SK-MEL-5 (cell line): Measurements from ENCODE around the gene INPP4A. TPM values are rescaled to one million over a fixed set of nuclear protein-coding genes. Genes with fewer than 3 reads are reported as not detected.
A peak's percentile ranks its signal among the peaks of the same experiment; 100 is the strongest.

Experiments
- DNase-seq: peaks from one replicate; pipeline ENCODE4 v3.0.0-alpha.2; 2016; ENCODE audit warnings: low read depth, low spot score
- in situ Hi-C: cut with HindIII; loops from 2 replicates; pipeline ENCODE4 v1.10.0; 2016; ENCODE audit warnings: low sequenced_read_pairs, high pct_unique_total_duplicates, low pct_unique_long_range_greater_than_20kb
- total RNA-seq: library from RNA; depleted of rRNA; stranded (reverse); fragments of >200 nt; shearing (Covaris generic); gene quantifications from 2 replicates; pipeline ENCODE4 v1.2.3, GENCODE V29; 2014

The INPP4A gene
- total RNA-seq, 1 experiment from 2014 or later = 10.9 TPM

- DNase-seq = peak; percentile 63
- in situ Hi-C loops = no loop called here
These were observed 157.0 kb downstream of the INPP4A start for GRCh38 chr2:98601532-98602132.

DNA sequence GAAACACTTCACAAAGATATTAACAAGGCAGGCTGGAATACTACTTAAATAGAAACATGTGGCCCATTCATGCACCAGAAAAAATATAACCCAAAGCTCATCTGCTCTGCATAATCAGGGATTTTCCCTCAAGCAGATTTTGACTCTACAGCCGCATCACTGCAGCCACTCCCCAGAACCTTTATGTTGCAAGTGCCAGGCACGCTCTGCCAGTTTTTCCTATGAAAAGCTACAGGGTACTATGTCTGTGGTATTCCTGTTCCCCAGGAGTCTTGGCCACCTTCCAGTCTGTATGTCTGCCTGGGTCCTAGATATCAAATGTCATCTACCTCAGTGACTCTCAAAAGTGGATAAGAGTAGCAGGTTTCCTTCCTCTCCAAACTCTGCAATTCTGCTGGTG lies 159.9 kb downstream of the INPP4A start:
- in situ Hi-C loops = no loop called here
- no peak for DNase-seq

- in situ Hi-C loops = no loop called here
These were observed 160.4 kb downstream of the INPP4A start for GRCh38 chr2:98605076-98605475.

GRCh38 chr2:98606431-98606830 lies 161.8 kb downstream of the INPP4A start:
- in situ Hi-C loops = no loop called here

More at GRCh38 chr2:98605076-98605475, 160.4 kb downstream of the INPP4A start:
- no peak for DNase-seq

DNA sequence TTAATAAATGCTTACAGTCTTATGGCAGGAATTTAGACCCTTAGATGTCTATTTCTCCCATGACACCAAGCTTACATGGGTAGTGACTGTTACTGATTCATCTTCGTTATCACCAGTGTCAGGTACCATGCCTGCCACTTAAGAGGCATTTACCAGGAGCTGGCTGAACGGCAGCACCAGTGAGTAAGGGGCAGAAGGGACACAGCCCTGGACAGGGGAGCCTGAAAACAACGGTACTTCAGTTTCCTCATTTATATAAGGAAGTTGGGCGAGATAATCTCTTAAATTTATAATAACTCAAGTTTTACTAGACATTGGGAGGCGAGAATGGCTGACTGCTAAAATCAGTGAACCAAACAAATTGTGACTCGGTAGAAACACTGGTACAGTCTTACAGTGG lies 162.4 kb downstream of the INPP4A start:
- in situ Hi-C loops = no loop called here
- no peak for DNase-seq

More at GRCh38 chr2:98606431-98606830, 161.8 kb downstream of the INPP4A start:
- DNase-seq = no peak

DNA sequence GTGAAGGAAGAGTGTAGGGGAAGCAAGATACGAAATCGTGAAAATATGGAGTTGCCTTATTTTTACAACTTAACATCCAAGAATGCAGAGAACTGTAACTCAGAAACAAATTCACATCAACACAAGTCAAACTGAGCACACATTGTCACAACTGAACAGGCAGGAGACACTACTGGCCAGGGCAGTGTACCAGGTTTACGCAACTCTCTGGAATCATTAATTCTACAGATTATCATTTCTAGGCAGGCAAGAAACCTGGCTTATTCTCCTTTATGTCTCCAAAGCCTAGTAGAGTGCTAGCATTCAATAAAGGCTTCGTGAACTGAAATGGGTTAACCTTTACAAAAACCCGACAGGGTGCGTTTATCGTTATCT lies 163.1 kb downstream of the INPP4A start:
- in situ Hi-C loops = no loop called here
- DNase-seq = no peak

- in situ Hi-C loops = no loop called here
These were observed 163.7 kb downstream of the INPP4A start, which contains the start of the genes COA5 and UNC50 for GRCh38 chr2:98608116-98608961. TSS of gene COA5 (minus strand) at chr2:98608512. CDS start at chr2:98608405, 107 bp downstream. TSS of gene UNC50 (plus strand) at chr2:98608589. CDS start at chr2:98609760, 1,171 bp downstream.

GRCh38 chr2:98608962-98609604 lies 164.4 kb downstream of the INPP4A start:
- in situ Hi-C loops = no loop called here
- DNase-seq = no peak

More at GRCh38 chr2:98608116-98608961, 163.7 kb downstream of the INPP4A start, which contains the start of the genes COA5 and UNC50:
- DNase-seq = peak; percentile 82

- no peak for DNase-seq
- in situ Hi-C loops = no loop called here
These were observed 169.5 kb downstream of the INPP4A start for GRCh38 chr2:98614024-98614739.

GRCh38 chr2:98615481-98615880 lies 170.8 kb downstream of the INPP4A start:
- in situ Hi-C loops = no loop called here
- DNase-seq = peak; percentile 36

GRCh38 chr2:98617149-98617548 lies 172.5 kb downstream of the INPP4A start:
- no peak for DNase-seq
- in situ Hi-C loops = no loop called here

- in situ Hi-C loops = no loop called here
- no peak for DNase-seq
These were observed 179.0 kb downstream of the INPP4A start for GRCh38 chr2:98623657-98624056.

DNA sequence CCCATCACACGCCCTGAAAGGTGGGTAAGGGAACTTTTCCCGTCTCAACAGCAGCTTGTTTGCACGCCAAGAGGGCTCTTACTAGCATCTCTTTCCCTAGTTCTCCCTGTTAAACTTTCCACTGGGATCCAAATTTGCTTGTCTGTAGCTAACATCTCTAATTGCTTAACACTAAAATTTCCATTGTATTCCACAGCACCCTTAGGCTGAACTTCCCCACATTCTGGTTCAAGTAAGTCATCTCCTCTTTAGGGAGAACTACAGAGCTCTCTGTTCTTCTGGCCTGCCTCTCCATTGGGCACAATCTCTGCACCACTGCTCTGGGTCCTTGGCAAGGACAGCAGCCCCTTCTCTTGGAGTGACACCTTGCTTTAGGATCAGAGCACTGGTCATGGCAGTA lies 187.7 kb downstream of the INPP4A start:
- in situ Hi-C loops = no loop called here

DNA sequence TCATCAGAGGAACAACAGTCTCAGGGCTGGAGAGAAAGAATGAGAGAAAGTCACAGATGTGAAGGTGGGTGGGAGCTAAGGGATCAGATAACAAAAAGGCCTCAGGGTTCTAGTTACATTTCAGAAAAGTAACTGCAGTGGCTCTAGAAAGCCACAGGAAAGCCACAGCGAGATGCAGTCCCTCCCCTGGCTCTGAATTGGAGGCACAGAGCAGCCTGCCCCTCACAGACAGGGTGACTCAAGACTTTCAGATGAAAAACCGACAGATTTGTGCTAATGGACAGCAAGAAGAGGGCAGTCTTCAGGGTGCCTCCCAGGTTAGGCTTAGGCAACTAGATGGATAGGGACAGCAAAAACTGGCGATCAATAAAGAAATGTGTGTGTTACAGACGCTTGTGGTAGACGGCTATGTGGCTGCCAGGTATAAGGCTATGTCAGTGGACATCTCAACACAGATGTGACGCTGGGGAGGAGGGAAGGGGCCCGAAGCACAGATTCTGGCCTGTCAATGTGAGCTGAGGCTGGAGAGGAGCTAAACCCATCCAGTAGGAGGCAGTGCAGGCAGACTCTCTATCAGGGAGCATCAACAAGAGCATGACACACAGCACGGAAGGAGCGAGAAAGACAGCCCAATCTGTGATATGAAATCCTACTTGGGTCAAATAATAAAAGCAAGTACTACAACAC lies 189.9 kb downstream of the INPP4A start:
- in situ Hi-C loops = no loop called here
- DNase-seq = peak; percentile 70

More for the DNA sequence above, 187.7 kb downstream of the INPP4A start:
- no peak for DNase-seq

DNA sequence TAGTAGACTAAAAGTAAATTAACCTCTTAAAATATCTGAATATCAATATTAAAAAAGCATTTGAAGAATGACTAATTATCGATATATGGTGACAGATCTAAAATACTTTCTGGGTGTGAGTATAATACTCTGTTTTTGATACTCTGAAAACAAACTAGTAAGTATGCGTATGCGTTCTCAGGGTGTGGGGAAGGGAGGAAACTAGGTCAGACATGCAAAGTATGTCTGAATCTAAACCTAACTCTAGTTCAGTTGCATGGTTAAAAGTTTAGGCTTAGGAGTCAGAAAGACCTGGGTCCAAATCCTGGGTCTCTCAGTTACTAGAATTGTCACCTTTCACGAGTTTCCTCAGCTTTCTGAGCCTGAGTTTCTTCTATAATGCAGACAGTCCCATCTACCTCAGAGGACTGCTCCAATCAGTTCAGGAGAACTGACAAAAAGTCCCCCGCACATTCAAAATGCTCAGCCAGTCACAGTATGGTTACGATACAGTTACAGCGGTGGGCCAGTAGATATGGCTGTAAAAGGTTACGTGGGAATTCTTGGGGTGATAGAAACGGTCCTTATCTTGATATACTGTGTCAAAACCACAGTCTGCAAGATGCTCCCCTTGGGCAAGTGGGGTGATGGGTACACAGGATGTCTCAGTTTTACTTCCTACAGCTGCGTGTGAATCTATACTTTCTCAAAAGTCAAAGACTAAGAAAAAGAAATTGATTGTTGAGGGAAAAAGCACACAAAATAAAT lies 192.9 kb downstream of the INPP4A start:
- in situ Hi-C loops = no loop called here
- no peak for DNase-seq

GRCh38 chr2:98643496-98644100 lies 198.9 kb downstream of the INPP4A start:
- no peak for DNase-seq
- in situ Hi-C loops = no loop called here
